ENCODE results near the gene C6orf47.

The C6orf47 gene

GRCh38 chr6:31693535-31693934, 33.0 kb upstream of the C6orf47 start:
- H3K9me3 Mint-ChIP-seq = no peaks in the 10 kb centered on the region
- no peaks in the 10 kb centered on the region for H3K27me3 Mint-ChIP-seq (ENCODE audit: low read depth, poor library complexity)
- H3K27ac Mint-ChIP-seq = no peak overlapping the region
- H3K4me3 Mint-ChIP-seq = no peak overlapping the region
- H3K4me1 Mint-ChIP-seq = peaks cover 25% of the 10 kb centered on the region
- no peak for DNase-seq
- TF ChIP-seq CTCF (IDR thresholded peaks at IDR 0.05) = no peak
- peaks cover 60% of the 10 kb centered on the region for H3K36me3 Mint-ChIP-seq (ENCODE audit: low read depth)

GRCh38 chr6:31692886-31693285, 32.3 kb upstream of the C6orf47 start:
- Mint-ChIP-seq H3K27ac (peak overlapping the region; percentile 19), H3K4me1 (peaks cover 21% of the 10 kb centered on the region), H3K4me3 (no peak overlapping the region), H3K36me3 (ENCODE audit: low read depth) (peaks cover 58% of the 10 kb centered on the region), H3K27me3 (ENCODE audit: low read depth, poor library complexity) (no peaks in the 10 kb centered on the region), H3K9me3 (no peaks in the 10 kb centered on the region)
- TF ChIP-seq CTCF (IDR thresholded peaks at IDR 0.05) = no peak
- DNase-seq = no peak

- no peaks in the 10 kb centered on the region for H3K9me3 Mint-ChIP-seq
- no peaks in the 10 kb centered on the region for H3K27me3 Mint-ChIP-seq (ENCODE audit: low read depth, poor library complexity)
- TF ChIP-seq CTCF (IDR thresholded peaks at IDR 0.05) = no peak
- no peak for DNase-seq
- peaks cover 58% of the 10 kb centered on the region for H3K36me3 Mint-ChIP-seq (ENCODE audit: low read depth)
- H3K4me3 Mint-ChIP-seq = no peak overlapping the region
- H3K4me1 Mint-ChIP-seq = peaks cover 16% of the 10 kb centered on the region
- H3K27ac Mint-ChIP-seq = peak overlapping the region; percentile 76
Measured at GRCh38 chr6:31692353-31692752, 31.8 kb upstream of the C6orf47 start.

- Mint-ChIP-seq H3K4me1 (peaks cover 13% of the 10 kb centered on the region), H3K4me3 (no peak overlapping the region), H3K27me3 (ENCODE audit: low read depth, poor library complexity) (no peaks in the 10 kb centered on the region), H3K36me3 (ENCODE audit: low read depth) (peaks cover 58% of the 10 kb centered on the region), H3K9me3 (no peaks in the 10 kb centered on the region), H3K27ac (no peak overlapping the region)
- DNase-seq = no peak
- TF ChIP-seq CTCF (IDR thresholded peaks at IDR 0.05) = no peak
Measured at GRCh38 chr6:31691564-31692108, 31.1 kb upstream of the C6orf47 start.

GRCh38 chr6:31691078-31691463, 30.5 kb upstream of the C6orf47 start:
- H3K4me3 Mint-ChIP-seq = no peak overlapping the region
- no peak for TF ChIP-seq CTCF (IDR thresholded peaks at IDR 0.05)
- no peak for DNase-seq
- H3K27ac Mint-ChIP-seq = peak overlapping the region; percentile 97
- peaks cover 58% of the 10 kb centered on the region for H3K36me3 Mint-ChIP-seq (ENCODE audit: low read depth)
- no peaks in the 10 kb centered on the region for H3K27me3 Mint-ChIP-seq (ENCODE audit: low read depth, poor library complexity)
- H3K4me1 Mint-ChIP-seq = peaks cover 13% of the 10 kb centered on the region
- no peaks in the 10 kb centered on the region for H3K9me3 Mint-ChIP-seq

Data from nephron progenitor cell (in vitro differentiated cells).